GM13976 (cell line): ENCODE data around the gene IGF2BP2.

Experiments used
- DNase-seq: peaks from one replicate; pipeline ENCODE4 v3.0.0; 2012; ENCODE audit warnings: low spot score
- CTCF ChIP-seq: IDR thresholded peaks from 2 replicates; pipeline ENCODE4 v1.5.1; 2012; ENCODE audit warnings: borderline replicate concordance, mild to moderate bottlenecking; ENCODE audit not compliant: insufficient read depth; ENCODE audit errors: extremely low read depth, missing control alignments, control extremely low read depth
- in situ Hi-C: fragments of 300-500 bp; cut with MboI; formaldehyde crosslinking; loops from one replicate; pipeline ENCODE4 v1.12.0; 2022; ENCODE audit warnings: low sequenced_read_pairs, mixed read lengths, inconsistent platforms; ENCODE audit not compliant: unreplicated experiment

The IGF2BP2 gene

GRCh38 chr3:185659942-185660921 lies 164.6 kb downstream of the IGF2BP2 start:
- TF ChIP-seq CTCF: peak; percentile 95
- peak; percentile 83 for DNase-seq
- in situ Hi-C loops: no loop called here

- DNase-seq: no peak
- in situ Hi-C loops: no loop called here
- TF ChIP-seq CTCF: no peak
Measured at GRCh38 chr3:185658943-185659342, 165.9 kb downstream of the IGF2BP2 start.

GRCh38 chr3:185658504-185658912 lies 166.3 kb downstream of the IGF2BP2 start:
- in situ Hi-C loops: no loop called here
- DNase-seq: no peak
- TF ChIP-seq CTCF: no peak

- in situ Hi-C loops: no loop called here
- no peak for TF ChIP-seq CTCF
- DNase-seq: no peak
Measured at GRCh38 chr3:185657691-185658503, 166.9 kb downstream of the IGF2BP2 start.

- no peak for TF ChIP-seq CTCF
- no peak for DNase-seq
- in situ Hi-C loops: no loop called here
Measured at GRCh38 chr3:185657211-185657610, 167.6 kb downstream of the IGF2BP2 start.

- in situ Hi-C loops: no loop called here
- TF ChIP-seq CTCF: no peak
- DNase-seq: no peak
Measured at GRCh38 chr3:185656321-185656840, 168.5 kb downstream of the IGF2BP2 start.
